PC-9 (cell line): ENCODE measurements around the gene ARHGEF28. TPM values are rescaled to one million over a fixed set of nuclear protein-coding genes. Genes with fewer than 3 reads are reported as not detected.

Source experiments
- BruUV-seq: library from RNA; stranded (reverse); fragments of 400-500 nt; replicated peaks from 2 replicates; lab custom pipeline; 2021; lab: Mats Ljungman, UMichigan
- CTCF ChIA-PET: fragments of 300-600 bp; sonication (Branson Sonifier 250); formaldehyde crosslinking; loops from one replicate; lab custom pipeline; 2022; ENCODE audit warnings: antibody characterized with exemption; lab: Charles Lee
- POLR2A ChIA-PET: fragments of 300-600 bp; sonication (Branson Sonifier 250); formaldehyde crosslinking; loops from one replicate; lab custom pipeline; 2022; ENCODE audit warnings: antibody characterized with exemption; ENCODE audit not compliant: unreplicated experiment; lab: Charles Lee
- DNase-seq, 2 experiments: peaks; one replicate each; pipeline versions ENCODE4 v3.0.0 to v3.0.0-alpha.2; 2015 to 2022; ENCODE audit warnings: mixed read lengths in 1 of 2
- H2AFZ ChIP-seq: fragments of 200-600 bp; sonication (generic); 2 replicates; pipeline ENCODE4 v1.8.1; 2017; ENCODE audit warnings: antibody characterized with exemption
- H3F3A ChIP-seq: fragments of 200-600 bp; sonication (generic); 2 replicates; pipeline ENCODE4 v1.8.1; 2017; ENCODE audit warnings: antibody characterized with exemption, mild to moderate bottlenecking, low read depth; ENCODE audit not compliant: insufficient read depth
- H3K27ac ChIP-seq: fragments of 200-600 bp; sonication (generic); 2 replicates; pipeline ENCODE4 v1.6.1; 2016; ENCODE audit warnings: mixed run types
- H3K27me3 ChIP-seq: fragments of 200-600 bp; sonication (generic); 2 replicates; pipeline ENCODE4 v1.6.1; 2016; ENCODE audit warnings: low read depth, mixed run types; ENCODE audit not compliant: insufficient read depth
- H3K36me3 ChIP-seq: fragments of 200-600 bp; sonication (generic); 2 replicates; pipeline ENCODE4 v1.6.1; 2016; ENCODE audit warnings: low read depth, mixed run types
- H3K4me1 ChIP-seq: fragments of 200-600 bp; sonication (generic); replicated peaks from 2 replicates; pipeline ENCODE4 v1.6.1; 2016; ENCODE audit warnings: mixed run types; ENCODE audit not compliant: insufficient read depth
- H3K4me2 ChIP-seq: fragments of 200-600 bp; sonication (generic); 2 replicates; pipeline ENCODE4 v1.6.1; 2017; ENCODE audit warnings: mixed run types
- H3K4me3 ChIP-seq: fragments of 200-600 bp; sonication (generic); 2 replicates; pipeline ENCODE4 v1.6.1; 2016; ENCODE audit warnings: mixed run types
- H3K79me2 ChIP-seq: fragments of 200-600 bp; sonication (generic); 2 replicates; pipeline ENCODE4 v1.6.1; 2017; ENCODE audit warnings: low read depth, mixed run types
- H3K9me2 ChIP-seq: fragments of 200-600 bp; sonication (generic); 2 replicates; pipeline ENCODE4 v1.8.1; 2017; ENCODE audit warnings: mild to moderate bottlenecking; ENCODE audit not compliant: insufficient read depth
- H3K9me3 ChIP-seq: fragments of 200-600 bp; sonication (generic); 2 replicates; pipeline ENCODE4 v1.8.1; 2016; ENCODE audit warnings: low read depth; ENCODE audit not compliant: insufficient read depth
- H4K20me1 ChIP-seq: fragments of 200-600 bp; sonication (generic); 2 replicates; pipeline ENCODE4 v1.8.1; 2017; ENCODE audit not compliant: insufficient read depth
- EZH2 ChIP-seq: fragments of 200-600 bp; sonication (generic); IDR thresholded peaks from 2 replicates; pipeline ENCODE4 v1.8.0; 2017; ENCODE audit warnings: antibody characterized with exemption, low read depth
- intact Hi-C: fragments of 100-400 bp; cut with micrococcal nuclease; formaldehyde crosslinking; loops from one replicate; pipeline ENCODE4 v1.10.0; 2022; ENCODE audit not compliant: unreplicated experiment
- total RNA-seq: library from RNA; stranded (reverse); gene quantifications from 2 replicates; pipeline ENCODE4 v1.2.3, GENCODE V29; 2021
- TF ChIP-seq, protein P1 (sequence below): fragments of 200-600 bp; sonication (generic); conservative IDR thresholded peaks from 2 replicates; pipeline ENCODE4 v1.6.1; 2017; ENCODE audit warnings: mixed run types, antibody characterized with exemption, mild to moderate bottlenecking, moderate library complexity

ARHGEF28 gene
- total RNA-seq, 1 experiment from 2014 or later = 77.5 TPM

GRCh38 chr5:73989956-73990355, 364.0 kb downstream of the ARHGEF28 start:
- Histone ChIP-seq H3K27me3 (no peaks in the 10 kb centered on the region), H3K4me2 (no peak overlapping the region), H3F3A (no peaks in the 10 kb centered on the region), H3K4me1 (no peaks in the 10 kb centered on the region; the same call in 1 of the 2 replicates), H2AFZ (no peak overlapping the region), H3K9me3 (no peaks in the 10 kb centered on the region), H4K20me1 (no peaks in the 10 kb centered on the region), H3K36me3 (no peaks in the 10 kb centered on the region), H3K9me2 (no peaks in the 10 kb centered on the region), H3K79me2 (no peaks in the 10 kb centered on the region), H3K27ac (no peak overlapping the region), H3K4me3 (no peak overlapping the region)
- POLR2A ChIA-PET = no interaction called here
- no peak for DNase-seq
- TF ChIP-seq, protein P1, sequence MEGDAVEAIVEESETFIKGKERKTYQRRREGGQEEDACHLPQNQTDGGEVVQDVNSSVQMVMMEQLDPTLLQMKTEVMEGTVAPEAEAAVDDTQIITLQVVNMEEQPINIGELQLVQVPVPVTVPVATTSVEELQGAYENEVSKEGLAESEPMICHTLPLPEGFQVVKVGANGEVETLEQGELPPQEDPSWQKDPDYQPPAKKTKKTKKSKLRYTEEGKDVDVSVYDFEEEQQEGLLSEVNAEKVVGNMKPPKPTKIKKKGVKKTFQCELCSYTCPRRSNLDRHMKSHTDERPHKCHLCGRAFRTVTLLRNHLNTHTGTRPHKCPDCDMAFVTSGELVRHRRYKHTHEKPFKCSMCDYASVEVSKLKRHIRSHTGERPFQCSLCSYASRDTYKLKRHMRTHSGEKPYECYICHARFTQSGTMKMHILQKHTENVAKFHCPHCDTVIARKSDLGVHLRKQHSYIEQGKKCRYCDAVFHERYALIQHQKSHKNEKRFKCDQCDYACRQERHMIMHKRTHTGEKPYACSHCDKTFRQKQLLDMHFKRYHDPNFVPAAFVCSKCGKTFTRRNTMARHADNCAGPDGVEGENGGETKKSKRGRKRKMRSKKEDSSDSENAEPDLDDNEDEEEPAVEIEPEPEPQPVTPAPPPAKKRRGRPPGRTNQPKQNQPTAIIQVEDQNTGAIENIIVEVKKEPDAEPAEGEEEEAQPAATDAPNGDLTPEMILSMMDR = no peak
- no peak for TF ChIP-seq EZH2
- CTCF ChIA-PET = no interaction called here
- intact Hi-C loops = loop anchor here (10.0 kb wide), 2 partner anchors 85 to 405 kb away; no protein-coding TSS in a partner anchor
- no TSS peak for BruUV-seq

Other genes with a start within 250 kb of the ARHGEF28 start
- gene FOXD1, start 177.4 kb upstream of the ARHGEF28 start, total RNA-seq = 4.0 and 4.1 TPM in 2 replicates
- gene BTF3, start 127.8 kb upstream of the ARHGEF28 start, total RNA-seq = 635 and 694 TPM in 2 replicates
- 12.9 and 15.5 TPM in 2 replicates for gene ANKRA2, start 60.6 kb upstream of the ARHGEF28 start, total RNA-seq
- 15.1 and 19.4 TPM in 2 replicates for gene UTP15, start 60.5 kb upstream of the ARHGEF28 start, total RNA-seq